H1 (cell line): ENCODE measurements around the gene MAP2K1. TPM values are rescaled to one million over a fixed set of nuclear protein-coding genes. Genes with fewer than 3 reads are reported as not detected.

Experiments
- ATF2 ChIP-seq: IDR thresholded peaks from 2 replicates; pipeline ENCODE4 v1.6.1; 2012; ENCODE audit warnings: low read length, inconsistent platforms
- ATF3 ChIP-seq: IDR thresholded peaks from 2 replicates; pipeline ENCODE4 v1.6.1; 2011; ENCODE audit warnings: low read depth, mild to moderate bottlenecking, low read length; ENCODE audit not compliant: insufficient read depth
- CEBPB ChIP-seq: IDR thresholded peaks from 2 replicates; pipeline ENCODE4 v1.6.1; 2012; ENCODE audit warnings: low read depth, low read length
- JUN ChIP-seq: IDR thresholded peaks from 2 replicates; pipeline ENCODE4 v1.6.1; 2011; ENCODE audit warnings: low read depth, mild to moderate bottlenecking, improper control_type of control experiment, low read length
- KDM4A ChIP-seq: IDR thresholded peaks from one replicate; pipeline ENCODE4 v1.7.1; 2012; ENCODE audit warnings: low read depth, mild to moderate bottlenecking, moderate library complexity, low read length, inconsistent platforms; ENCODE audit not compliant: severe bottlenecking
- KDM5A ChIP-seq: fragments of 200-600 bp; IDR thresholded peaks from 2 replicates; pipeline ENCODE4 v1.7.1; 2012; ENCODE audit warnings: mild to moderate bottlenecking, low read length, inconsistent platforms, mixed read lengths
- MAFK ChIP-seq: IDR thresholded peaks from 2 replicates; pipeline ENCODE4 v1.6.1; 2012; ENCODE audit warnings: low read depth, mild to moderate bottlenecking, improper control_type of control experiment, low read length
- POU5F1 ChIP-seq: IDR thresholded peaks from 2 replicates; pipeline ENCODE4 v1.6.1; 2011; ENCODE audit warnings: low read depth, mild to moderate bottlenecking, low read length, moderate library complexity
- RAD21 ChIP-seq, 2 experiments: IDR thresholded peaks in 1 of 2; conservative IDR thresholded peaks in 1 of 2; 2 replicates each; pipeline ENCODE4 v1.6.1; 2011; ENCODE audit warnings: low read depth in 2 of 2, low read length in 2 of 2, improper control_type of control experiment in 1 of 2, inconsistent platforms in 1 of 2, mild to moderate bottlenecking in 1 of 2, moderate library complexity in 1 of 2
- RBBP5 ChIP-seq: IDR thresholded peaks from 2 replicates; pipeline ENCODE4 v1.7.1; 2012; ENCODE audit warnings: low read depth, mild to moderate bottlenecking, inconsistent platforms, low read length, moderate library complexity, borderline replicate concordance
- RXRA ChIP-seq: IDR thresholded peaks from 2 replicates; pipeline ENCODE4 v1.6.1; 2011; ENCODE audit warnings: low read depth, mild to moderate bottlenecking, low read length, moderate library complexity; ENCODE audit not compliant: insufficient read depth
- SIN3A ChIP-seq, 2 experiments: IDR thresholded peaks in 1 of 2; conservative IDR thresholded peaks in 1 of 2; 2 replicates each; pipeline ENCODE4 v1.6.1; 2011 to 2012; ENCODE audit warnings: low read length in 2 of 2, improper control_type of control experiment in 1 of 2, low read depth in 1 of 2, mild to moderate bottlenecking in 1 of 2
- SIRT6 ChIP-seq: IDR thresholded peaks from one replicate; pipeline ENCODE4 v1.7.1; 2012; ENCODE audit warnings: low read length, inconsistent platforms
- SRF ChIP-seq: IDR thresholded peaks from 2 replicates; pipeline ENCODE4 v1.6.1; 2011; ENCODE audit warnings: mild to moderate bottlenecking, low read depth, low read length, moderate library complexity
- SUZ12 ChIP-seq: fragments of 200-600 bp; sonication (generic); IDR thresholded peaks from 2 replicates; pipeline ENCODE4 v1.6.1; 2012; ENCODE audit warnings: mild to moderate bottlenecking, inconsistent platforms, low read length, moderate library complexity, mixed read lengths
- TAF7 ChIP-seq: optimal IDR thresholded peaks from 2 replicates; pipeline ENCODE3; 2011; ENCODE audit warnings: low read depth, mild to moderate bottlenecking, inconsistent platforms, low read length, moderate library complexity, borderline replicate concordance
- TEAD4 ChIP-seq: IDR thresholded peaks from 2 replicates; pipeline ENCODE4 v1.6.1; 2012; ENCODE audit warnings: low read depth, low read length, inconsistent platforms, mixed read lengths
- USF2 ChIP-seq: IDR thresholded peaks from 2 replicates; pipeline ENCODE4 v1.6.1; 2011; ENCODE audit warnings: low read length, improper control_type of control experiment
- polyA plus RNA-seq, 7 experiments: library from polyadenylated mRNA; depleted of rRNA in 3 of 7; stranded (reverse) in 5 of 7; unstranded in 2 of 7; fragments of >200 nt in 5 of 7; fragments of 200-250 nt in 2 of 7; gene quantifications; 1 replicate in 5 of 7; 2 replicates in 1 of 7; 4 replicates in 1 of 7; pipeline versions ENCODE4 v1.2.1 to v1.2.3, GENCODE V29; 2011 to 2013; ENCODE audit warnings: missing spikeins in 2 of 7, mixed read lengths in 2 of 7
- total RNA-seq: library from RNA; stranded (reverse); fragmentation: NEBNext Ultra II Directional; extraction: Animal tissue kit (Norgen Biotek cat#: 25700); gene quantifications from 2 replicates; pipeline ENCODE4 v1.2.1, GENCODE V29; 2021
- TF ChIP-seq, protein P1 (sequence below): IDR thresholded peaks from 2 replicates; pipeline ENCODE4 v1.6.1; 2012; ENCODE audit warnings: inconsistent platforms

The MAP2K1 gene
- total and polyA plus RNA-seq, 2 of the 8 experiments (the other 6 are each of a cell fraction or from before 2014, with no cell fraction given) = 54.7 to 78.2 TPM

GRCh38 chr15:66504563-66505429, 118.1 kb downstream of the MAP2K1 start, which contains the start of the genes RPL4 and ZWILCH (continued):
- TF ChIP-seq USF2 = no peak
- TF ChIP-seq POU5F1 = no peak
- no peak for TF ChIP-seq RBBP5
- peak; percentile 68 to 91; a peak in 3 of 4 replicates for TF ChIP-seq SIN3A (conservative IDR thresholded peaks at IDR 0.05 in 1 of 2, IDR thresholded peaks at IDR 0.05 in 1 of 2; ENCODE audit: low read depth in 1 of 2, low read length in 2 of 2)
- no peak for TF ChIP-seq ATF3
- no peak for TF ChIP-seq SRF
- TF ChIP-seq TEAD4 = no peak
- TF ChIP-seq SUZ12 = no peak
- TF ChIP-seq CEBPB = no peak
- TF ChIP-seq KDM4A = peak; percentile 58
- no peak for TF ChIP-seq RXRA
- no peak for TF ChIP-seq RAD21 (IDR thresholded peaks at IDR 0.05 in 1 of 2, conservative IDR thresholded peaks at IDR 0.05 in 1 of 2; ENCODE audit: low read depth in 2 of 2, low read length in 2 of 2)
- TF ChIP-seq JUN = no peak
- TF ChIP-seq SIRT6 = no peak
- TF ChIP-seq, protein P1, sequence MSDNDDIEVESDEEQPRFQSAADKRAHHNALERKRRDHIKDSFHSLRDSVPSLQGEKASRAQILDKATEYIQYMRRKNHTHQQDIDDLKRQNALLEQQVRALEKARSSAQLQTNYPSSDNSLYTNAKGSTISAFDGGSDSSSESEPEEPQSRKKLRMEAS = peak; percentile 64; the same call in 1 of the 2 replicates
- no peak for TF ChIP-seq MAFK
- peak; percentile 79 for TF ChIP-seq KDM5A
- no peak; the same call in 1 of the 2 replicates for TF ChIP-seq ATF2
- TF ChIP-seq TAF7 = peak; percentile 98
